H9 (cell line): ENCODE results near the gene FBXO31. TPM values are rescaled to one million over a fixed set of nuclear protein-coding genes. Genes with fewer than 3 reads are reported as not detected.
A peak's percentile ranks its signal among the peaks of the same experiment; 100 is the strongest.

Source experiments
- DNase-seq: peaks from one replicate; pipeline ENCODE4 v3.0.0-alpha.2; 2017
- H2AFZ ChIP-seq: one replicate; pipeline ENCODE4 v1.6.1; 2013; ENCODE audit warnings: mild to moderate bottlenecking, low read length, control low read depth, moderate library complexity
- H2AK5ac ChIP-seq: 2 replicates; pipeline ENCODE4 v1.6.1; 2013; ENCODE audit warnings: low read length, control low read depth, mixed read lengths; ENCODE audit not compliant: insufficient read length
- H2BK120ac ChIP-seq: one replicate; pipeline ENCODE4 v1.6.1; 2013; ENCODE audit warnings: low read depth, mild to moderate bottlenecking, low read length, control low read depth, inconsistent platforms; ENCODE audit not compliant: poor library complexity, severe bottlenecking
- H2BK12ac ChIP-seq: 2 replicates; pipeline ENCODE4 v1.6.1; 2013; ENCODE audit warnings: low read length, control low read depth, mixed read lengths, low read depth; ENCODE audit not compliant: insufficient read length
- H2BK15ac ChIP-seq: 2 replicates; pipeline ENCODE4 v1.6.1; 2013; ENCODE audit warnings: low read depth, low read length, control low read depth
- H2BK20ac ChIP-seq: one replicate; pipeline ENCODE4 v1.6.1; 2013; ENCODE audit warnings: low read depth, mild to moderate bottlenecking, low read length, control low read depth, inconsistent platforms; ENCODE audit not compliant: poor library complexity, severe bottlenecking
- H2BK5ac ChIP-seq: 2 replicates; pipeline ENCODE4 v1.6.1; 2013; ENCODE audit warnings: low read length, control low read depth, mixed read lengths; ENCODE audit not compliant: insufficient read length
- H3K14ac ChIP-seq: 2 replicates; pipeline ENCODE4 v1.6.1; 2013; ENCODE audit warnings: low read length, control low read depth; ENCODE audit not compliant: insufficient read depth
- H3K18ac ChIP-seq: 2 replicates; pipeline ENCODE4 v1.6.1; 2013; ENCODE audit warnings: low read depth, mild to moderate bottlenecking, mixed read lengths, low read length, control low read depth; ENCODE audit not compliant: insufficient read length
- H3K23ac ChIP-seq: 2 replicates; pipeline ENCODE4 v1.6.1; 2013; ENCODE audit warnings: low read length, control low read depth, mixed read lengths, low read depth; ENCODE audit not compliant: insufficient read length
- H3K23me2 ChIP-seq: 2 replicates; pipeline ENCODE4 v1.6.1; 2013; ENCODE audit warnings: low read depth, mild to moderate bottlenecking, mixed read lengths, low read length, control low read depth; ENCODE audit not compliant: insufficient read length, poor library complexity, severe bottlenecking
- H3K27ac ChIP-seq: 2 replicates; pipeline ENCODE4 v1.5.1; 2013; ENCODE audit warnings: low read length, control low read depth, mixed read lengths, low read depth; ENCODE audit not compliant: insufficient read length
- H3K27me3 ChIP-seq: 2 replicates; pipeline ENCODE4 v1.6.1; 2013; ENCODE audit warnings: low read length, control low read depth, inconsistent platforms; ENCODE audit not compliant: insufficient read depth
- H3K4ac ChIP-seq: 2 replicates; pipeline ENCODE4 v1.6.1; 2013; ENCODE audit warnings: low read depth, mild to moderate bottlenecking, control low read depth, inconsistent platforms, low read length, moderate library complexity
- H3K4me1 ChIP-seq: 2 replicates; pipeline ENCODE4 v1.6.1; 2013; ENCODE audit warnings: low read length, control low read depth, inconsistent platforms; ENCODE audit not compliant: insufficient read depth
- H3K4me2 ChIP-seq: 2 replicates; pipeline ENCODE4 v1.6.1; 2013; ENCODE audit warnings: low read length, control low read depth, mixed read lengths; ENCODE audit not compliant: insufficient read length, insufficient read depth
- H3K56ac ChIP-seq: 2 replicates; pipeline ENCODE4 v1.6.1; 2013; ENCODE audit warnings: low read depth, mild to moderate bottlenecking, mixed read lengths, low read length, control low read depth; ENCODE audit not compliant: insufficient read length
- H3K79me1 ChIP-seq: 2 replicates; pipeline ENCODE4 v1.6.1; 2013; ENCODE audit warnings: low read depth, mild to moderate bottlenecking, moderate library complexity, low read length, control low read depth, inconsistent platforms; ENCODE audit not compliant: insufficient read depth, poor library complexity, severe bottlenecking
- H3K79me2 ChIP-seq: 2 replicates; pipeline ENCODE4 v1.6.1; 2013; ENCODE audit warnings: low read length, control low read depth, inconsistent platforms; ENCODE audit not compliant: insufficient read depth
- H3K9ac ChIP-seq: 2 replicates; pipeline ENCODE4 v1.6.1; 2013; ENCODE audit warnings: low read length, control low read depth, mixed read lengths; ENCODE audit not compliant: insufficient read length; ENCODE audit errors: extremely low read depth
- H3K9me3 ChIP-seq: one replicate; pipeline ENCODE4 v1.6.1; 2013; ENCODE audit warnings: low read depth, low read length, inconsistent platforms; ENCODE audit not compliant: control insufficient read depth
- H3T11ph ChIP-seq: one replicate; pipeline ENCODE4 v1.6.1; 2013; ENCODE audit warnings: mild to moderate bottlenecking, low read length, control low read depth, inconsistent platforms
- H4K20me1 ChIP-seq: one replicate; pipeline ENCODE4 v1.6.1; 2013; ENCODE audit not compliant: control insufficient read depth, insufficient read length, insufficient read depth
- H4K5ac ChIP-seq: 2 replicates; pipeline ENCODE4 v1.6.1; 2013; ENCODE audit warnings: low read depth, mild to moderate bottlenecking, mixed read lengths, low read length, control low read depth; ENCODE audit not compliant: insufficient read length
- H4K8ac ChIP-seq: replicated peaks from 2 replicates; pipeline ENCODE4 v1.6.1; 2013; ENCODE audit warnings: low read length, control low read depth, mixed read lengths, low read depth; ENCODE audit not compliant: insufficient read length
- H4K91ac ChIP-seq: 2 replicates; pipeline ENCODE4 v1.6.1; 2013; ENCODE audit warnings: low read depth, mild to moderate bottlenecking, moderate library complexity, mixed read lengths, low read length, control low read depth; ENCODE audit not compliant: insufficient read length
- H3K27ac Mint-ChIP-seq, 3 experiments: 2 replicates in 2 of 3; 3 replicates in 1 of 3; pipeline ENCODE4 v1.8.0; 2020 to 2021; ENCODE audit warnings: mixed read lengths in 3 of 3, mild to moderate bottlenecking in 1 of 3, moderate library complexity in 1 of 3
- H3K27me3 Mint-ChIP-seq: 2 replicates; pipeline ENCODE4 v1.8.0; 2021; ENCODE audit warnings: low read depth, mild to moderate bottlenecking, moderate library complexity, mixed read lengths
- H3K36me3 Mint-ChIP-seq, 3 experiments: 2 replicates in 2 of 3; 3 replicates in 1 of 3; pipeline ENCODE4 v1.8.0; 2020 to 2021; ENCODE audit warnings: low read depth in 3 of 3, mixed read lengths in 3 of 3; ENCODE audit not compliant: insufficient read depth in 1 of 3
- H3K4me1 Mint-ChIP-seq, 2 experiments: 2 replicates each; pipeline ENCODE4 v1.8.0; 2020; ENCODE audit warnings: mixed read lengths in 2 of 2
- H3K4me3 Mint-ChIP-seq, 2 experiments: 2 replicates in 1 of 2; 3 replicates in 1 of 2; pipeline ENCODE4 v1.8.0; 2020 to 2021; ENCODE audit warnings: mild to moderate bottlenecking in 2 of 2, mixed read lengths in 2 of 2, moderate library complexity in 1 of 2
- H3K9me3 Mint-ChIP-seq, 2 experiments: 2 replicates in 1 of 2; 3 replicates in 1 of 2; pipeline ENCODE4 v1.8.0; 2020; ENCODE audit warnings: mild to moderate bottlenecking in 2 of 2, mixed read lengths in 2 of 2, moderate library complexity in 1 of 2
- WGBS: extraction: QIAGEN DNeasy Blood & Tissue Kit; methylation state at CpG from one replicate; pipeline ENCODE4 v1.1.7; 2013; ENCODE audit warnings: missing lambda C conversion rate, low lambda C conversion rate, mixed read lengths; ENCODE audit not compliant: insufficient read length; ENCODE audit errors: extremely low coverage; 5-methylcytosine and 5-hydroxymethylcytosine counted together
- total RNA-seq: library from RNA; stranded (reverse); gene quantifications from 2 replicates; pipeline ENCODE4 v1.2.1, GENCODE V29; 2021
- TF ChIP-seq, protein P1 (sequence below): fragments of 200-600 bp; sonication (generic); conservative IDR thresholded peaks from 3 replicates; pipeline ENCODE4 v1.8.0; 2021; ENCODE audit warnings: antibody characterized with exemption, mild to moderate bottlenecking

The FBXO31 gene
- total RNA-seq, 1 experiment from 2014 or later = 24.2 TPM

- Histone ChIP-seq H2AK5ac (no peak overlapping the region), H3K27ac (no peak overlapping the region), H2BK5ac (no peak overlapping the region), H3K23me2 (no peaks in the 10 kb centered on the region), H3K79me2 (no peaks in the 10 kb centered on the region), H3K9me3 (no peaks in the 10 kb centered on the region), H3T11ph (no peak overlapping the region), H3K9ac (no peak overlapping the region), H2BK12ac (no peak overlapping the region), H3K79me1 (peaks cover 3% of the 10 kb centered on the region), H2AFZ (no peak overlapping the region), H3K56ac (no peak overlapping the region), H4K5ac (no peak overlapping the region), H3K18ac (no peak overlapping the region), H2BK15ac (no peak overlapping the region), H4K20me1 (no peaks in the 10 kb centered on the region), H4K91ac (no peak overlapping the region), H3K14ac (no peak overlapping the region), H2BK20ac (no peak overlapping the region), H3K27me3 (no peaks in the 10 kb centered on the region), H2BK120ac (no peak overlapping the region), H3K4me2 (no peak overlapping the region), H4K8ac (no peak overlapping the region), H3K4ac (no peak overlapping the region), H3K4me1 (no peaks in the 10 kb centered on the region; the same call in 1 of the 2 replicates), H3K23ac (no peak overlapping the region)
- 0 out of 7 replicates have a peak overlapping the region, but pooled peaks of 2 of the 3 experiments have one; percentile 18 to 93 for H3K27ac Mint-ChIP-seq
- TF ChIP-seq, protein P1, sequence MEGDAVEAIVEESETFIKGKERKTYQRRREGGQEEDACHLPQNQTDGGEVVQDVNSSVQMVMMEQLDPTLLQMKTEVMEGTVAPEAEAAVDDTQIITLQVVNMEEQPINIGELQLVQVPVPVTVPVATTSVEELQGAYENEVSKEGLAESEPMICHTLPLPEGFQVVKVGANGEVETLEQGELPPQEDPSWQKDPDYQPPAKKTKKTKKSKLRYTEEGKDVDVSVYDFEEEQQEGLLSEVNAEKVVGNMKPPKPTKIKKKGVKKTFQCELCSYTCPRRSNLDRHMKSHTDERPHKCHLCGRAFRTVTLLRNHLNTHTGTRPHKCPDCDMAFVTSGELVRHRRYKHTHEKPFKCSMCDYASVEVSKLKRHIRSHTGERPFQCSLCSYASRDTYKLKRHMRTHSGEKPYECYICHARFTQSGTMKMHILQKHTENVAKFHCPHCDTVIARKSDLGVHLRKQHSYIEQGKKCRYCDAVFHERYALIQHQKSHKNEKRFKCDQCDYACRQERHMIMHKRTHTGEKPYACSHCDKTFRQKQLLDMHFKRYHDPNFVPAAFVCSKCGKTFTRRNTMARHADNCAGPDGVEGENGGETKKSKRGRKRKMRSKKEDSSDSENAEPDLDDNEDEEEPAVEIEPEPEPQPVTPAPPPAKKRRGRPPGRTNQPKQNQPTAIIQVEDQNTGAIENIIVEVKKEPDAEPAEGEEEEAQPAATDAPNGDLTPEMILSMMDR = no peak
- no peak for DNase-seq
- H3K36me3 Mint-ChIP-seq = peaks cover 5 to 16% (median 6%) of the 10 kb centered on the region in 3 experiments; a peak in 6 of 7 replicates
- no CpG with 5 or more reads among the region's 21 CpGs for WGBS
- H3K4me1 Mint-ChIP-seq = peaks cover 9 to 29% of the 10 kb centered on the region in 2 experiments
- H3K9me3 Mint-ChIP-seq = no peaks in the 10 kb centered on the region
- H3K4me3 Mint-ChIP-seq = no peak overlapping the region
- H3K27me3 Mint-ChIP-seq = no peaks in the 10 kb centered on the region
Observed at GRCh38 chr16:87346517-87347060, 37.0 kb downstream of the FBXO31 start.
